Thyroid gland (tissue), 4 donors: ENCODE data around the gene ALDH1L1.

ENCODE experiments used
- POLR2A ChIP-seq, 2 donors: fragments of 450-650 bp; IDR thresholded peaks; one replicate each; pipeline ENCODE4 v1.6.1; 2017; ENCODE audit warnings: antibody characterized with exemption in 2 of 2, mild to moderate bottlenecking in 2 of 2, moderate library complexity in 1 of 2
- TF ChIP-seq, protein P1 (sequence below), 6 experiments: fragments of 200-600 bp in 3 of 6; fragments of 450-650 bp in 3 of 6; sonication (generic) in 3 of 6; IDR thresholded peaks; one replicate each; pipeline ENCODE4 v1.5.1; 2016 to 2019; ENCODE audit warnings: antibody characterized with exemption in 6 of 6, mild to moderate bottlenecking in 2 of 6, inconsistent platforms in 1 of 6, moderate library complexity in 1 of 6

DNA sequence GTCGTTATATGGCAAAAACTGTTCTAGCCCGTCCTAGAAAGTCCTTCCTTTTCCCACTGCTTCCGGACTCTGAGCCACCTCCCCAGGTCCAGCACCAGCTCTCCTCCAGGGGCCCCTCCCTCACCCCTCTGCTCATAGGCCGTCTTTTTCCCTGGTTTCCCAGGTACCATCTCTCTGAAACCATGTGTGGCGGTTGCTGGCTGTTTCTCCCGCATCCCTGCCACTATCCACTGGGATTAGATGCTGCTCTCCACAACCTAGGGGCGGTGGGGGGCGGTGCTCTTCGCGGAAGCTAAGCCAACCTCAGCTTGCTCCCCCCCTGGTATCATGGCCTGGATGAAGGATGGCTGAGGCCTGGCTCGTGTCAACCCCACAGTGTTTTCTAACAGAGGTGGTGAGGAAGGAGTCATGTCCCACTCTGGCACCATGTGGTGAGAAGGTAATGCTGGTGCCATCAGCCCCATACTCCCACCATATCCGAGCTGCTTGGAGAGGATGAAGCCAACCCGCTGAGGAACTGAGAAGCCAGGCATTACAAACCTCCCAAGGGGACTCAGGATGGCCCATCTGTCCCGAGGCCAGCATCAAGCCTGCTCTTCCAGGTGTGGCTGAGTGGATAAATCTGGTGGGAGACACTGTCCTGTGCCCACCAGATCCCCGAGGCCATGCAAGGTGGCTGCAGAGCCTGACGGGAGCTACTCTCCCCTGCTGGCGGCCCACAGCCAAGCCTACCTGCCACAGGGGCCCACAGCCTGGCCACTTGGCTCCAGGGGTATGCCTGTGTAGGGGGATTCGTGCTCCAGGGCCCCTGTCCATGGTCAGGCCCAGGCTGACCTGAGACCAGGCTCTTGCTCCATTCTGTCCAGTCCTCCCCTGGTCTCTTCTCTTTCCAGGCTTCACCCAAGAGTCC is 68.6 kb downstream of the ALDH1L1 start:
- TF ChIP-seq, protein P1, sequence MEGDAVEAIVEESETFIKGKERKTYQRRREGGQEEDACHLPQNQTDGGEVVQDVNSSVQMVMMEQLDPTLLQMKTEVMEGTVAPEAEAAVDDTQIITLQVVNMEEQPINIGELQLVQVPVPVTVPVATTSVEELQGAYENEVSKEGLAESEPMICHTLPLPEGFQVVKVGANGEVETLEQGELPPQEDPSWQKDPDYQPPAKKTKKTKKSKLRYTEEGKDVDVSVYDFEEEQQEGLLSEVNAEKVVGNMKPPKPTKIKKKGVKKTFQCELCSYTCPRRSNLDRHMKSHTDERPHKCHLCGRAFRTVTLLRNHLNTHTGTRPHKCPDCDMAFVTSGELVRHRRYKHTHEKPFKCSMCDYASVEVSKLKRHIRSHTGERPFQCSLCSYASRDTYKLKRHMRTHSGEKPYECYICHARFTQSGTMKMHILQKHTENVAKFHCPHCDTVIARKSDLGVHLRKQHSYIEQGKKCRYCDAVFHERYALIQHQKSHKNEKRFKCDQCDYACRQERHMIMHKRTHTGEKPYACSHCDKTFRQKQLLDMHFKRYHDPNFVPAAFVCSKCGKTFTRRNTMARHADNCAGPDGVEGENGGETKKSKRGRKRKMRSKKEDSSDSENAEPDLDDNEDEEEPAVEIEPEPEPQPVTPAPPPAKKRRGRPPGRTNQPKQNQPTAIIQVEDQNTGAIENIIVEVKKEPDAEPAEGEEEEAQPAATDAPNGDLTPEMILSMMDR (IDR thresholded peaks at IDR 0.05): no peak
- TF ChIP-seq POLR2A (IDR thresholded peaks at IDR 0.05): no peak
